OCI-LY7 (cell line): Measurements from ENCODE around the gene ARMC7.

Experiments
- CTCF ChIP-seq: fragments of 200-600 bp; sonication (generic); conservative IDR thresholded peaks from 2 replicates; pipeline ENCODE4 v1.5.1; 2014; ENCODE audit warnings: mild to moderate bottlenecking, antibody characterized with exemption, low read length, moderate library complexity, mixed read lengths
- EZH2phosphoT487 ChIP-seq: fragments of 200-600 bp; sonication (generic); IDR thresholded peaks from 2 replicates; pipeline ENCODE4 v1.6.1; 2018; ENCODE audit warnings: low read depth, borderline replicate concordance, mild to moderate bottlenecking, mixed run types, antibody characterized with exemption, low read length, moderate library complexity, mixed read lengths

GRCh38 chr17:75173526-75173925 is 63.8 kb downstream of the ARMC7 start:
- TF ChIP-seq CTCF (no peak), EZH2phosphoT487 (no peak)
